ENCODE results near the gene EEA1.
A peak's percentile ranks its signal among the peaks of the same experiment; 100 is the strongest.

Gene EEA1

DNA sequence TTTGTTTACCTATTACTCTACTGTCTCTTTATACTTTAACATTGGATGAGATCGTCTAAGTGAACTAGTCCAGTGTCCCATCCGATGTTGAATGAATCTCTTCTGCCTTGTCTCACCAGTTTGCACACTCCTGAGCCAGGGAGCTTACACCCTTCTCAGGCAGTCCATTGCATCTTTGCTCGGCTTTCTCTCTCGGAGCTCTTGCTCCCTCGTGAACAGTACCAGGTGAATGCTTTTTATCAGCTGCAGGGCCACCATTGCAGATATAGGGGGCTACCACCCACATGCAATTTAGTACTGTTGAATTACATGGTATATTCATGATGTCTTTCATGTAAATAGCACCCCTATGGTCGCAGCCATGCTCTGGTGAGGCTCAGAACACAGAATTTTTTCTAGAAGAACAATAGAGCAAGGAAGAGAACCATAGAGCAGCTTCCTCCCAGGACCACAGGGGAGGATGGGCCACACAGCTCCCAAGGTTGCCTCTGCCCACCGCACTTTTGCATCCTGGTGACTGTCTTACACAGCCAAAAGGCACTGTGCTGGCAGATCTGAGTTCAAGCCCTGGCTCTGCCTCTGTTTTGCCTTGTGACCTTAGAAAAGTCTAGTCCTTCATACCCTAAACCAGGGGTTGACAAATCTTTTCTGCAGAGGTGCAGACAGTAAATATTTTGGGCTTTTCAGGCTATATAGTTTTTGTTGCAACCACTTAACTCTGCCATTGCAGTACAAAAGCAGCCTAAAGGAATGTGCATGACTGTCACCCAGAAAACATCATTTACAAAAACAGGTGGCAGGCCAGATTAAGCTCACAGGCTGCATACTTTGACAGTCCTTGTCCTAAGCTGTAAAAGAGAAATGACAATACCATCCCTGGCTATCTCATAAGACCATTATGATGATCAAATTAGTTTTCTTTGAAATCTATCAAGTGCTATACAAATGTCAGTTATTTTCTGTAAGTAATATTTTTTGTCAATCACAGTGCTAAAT, 190.9 kb downstream of the EEA1 start:
- DNase-seq (ENCODE audit: extremely low read depth, low read depth), result no peak
- TF ChIP-seq CTCF (IDR thresholded peaks at IDR 0.05; ENCODE audit: low read depth, low read length), result no peak

DNA sequence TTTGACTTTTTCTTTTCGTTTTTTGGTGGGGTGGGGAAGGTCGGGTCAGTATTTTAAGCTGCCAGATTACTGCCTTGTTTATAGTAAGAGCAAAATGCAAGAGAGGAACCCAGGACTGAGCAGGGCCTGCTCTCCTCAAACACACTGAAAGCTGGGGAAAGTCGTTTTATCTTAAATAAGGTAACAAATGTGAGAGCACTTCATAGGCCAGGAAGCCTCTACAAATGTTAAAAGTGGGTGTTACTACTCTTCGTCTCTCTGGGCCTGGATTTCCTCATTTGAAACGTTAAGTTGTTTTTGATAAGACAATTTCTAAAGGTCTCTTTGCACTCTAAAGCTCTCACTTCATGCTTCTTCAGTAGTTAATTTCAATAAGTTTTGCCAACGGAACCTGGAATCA, 192.5 kb downstream of the EEA1 start:
- no peak for TF ChIP-seq CTCF (IDR thresholded peaks at IDR 0.05; ENCODE audit: low read depth, low read length)
- DNase-seq (ENCODE audit: extremely low read depth, low read depth), result no peak

- TF ChIP-seq CTCF (IDR thresholded peaks at IDR 0.05; ENCODE audit: low read depth, low read length), result peak; percentile 21
- peak; percentile 88 for DNase-seq (ENCODE audit: extremely low read depth, low read depth)
These were observed 193.9 kb downstream of the EEA1 start for GRCh38 chr12:92735131-92735721.

GRCh38 chr12:92733661-92734060, 195.4 kb downstream of the EEA1 start:
- TF ChIP-seq CTCF (IDR thresholded peaks at IDR 0.05; ENCODE audit: low read depth, low read length), result no peak
- DNase-seq (ENCODE audit: extremely low read depth, low read depth), result no peak

GRCh38 chr12:92733181-92733580, 195.9 kb downstream of the EEA1 start:
- DNase-seq (ENCODE audit: extremely low read depth, low read depth), result no peak
- no peak for TF ChIP-seq CTCF (IDR thresholded peaks at IDR 0.05; ENCODE audit: low read depth, low read length)

GRCh38 chr12:92732716-92733115, 196.4 kb downstream of the EEA1 start:
- TF ChIP-seq CTCF (IDR thresholded peaks at IDR 0.05; ENCODE audit: low read depth, low read length), result no peak
- no peak for DNase-seq (ENCODE audit: extremely low read depth, low read depth)

GRCh38 chr12:92732216-92732615, 196.9 kb downstream of the EEA1 start:
- no peak for TF ChIP-seq CTCF (IDR thresholded peaks at IDR 0.05; ENCODE audit: low read depth, low read length)
- DNase-seq (ENCODE audit: extremely low read depth, low read depth), result no peak

Data from AG09319 (cell line).